Measurements from ENCODE around the gene TRIP4. TPM values are rescaled to one million over a fixed set of nuclear protein-coding genes. Genes with fewer than 3 reads are reported as not detected.

TRIP4 gene
- total and polyA plus RNA-seq, 2 of the 8 experiments (the other 6 are each of a cell fraction or from before 2014, with no cell fraction given): 6.2 to 18.9 TPM

DNA sequence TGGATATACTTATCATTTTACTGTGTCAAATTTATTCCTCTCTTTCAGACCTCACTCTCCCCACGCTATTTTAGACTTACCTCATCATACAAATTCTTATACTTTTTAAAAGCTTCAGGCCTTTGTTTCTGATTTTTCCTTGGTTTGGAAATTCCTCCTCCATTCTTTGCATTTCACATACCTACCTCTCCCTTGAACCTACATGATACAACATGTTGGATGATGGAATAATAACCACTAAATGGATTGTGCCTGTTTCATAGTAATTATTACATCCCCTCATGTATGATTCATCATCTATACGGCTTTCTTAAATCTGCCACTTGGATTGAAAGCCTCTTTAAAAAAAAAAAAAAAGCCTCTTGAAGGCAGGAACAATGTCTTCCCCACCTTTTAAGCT, 24.6 kb downstream of the TRIP4 start (continued):
- TF ChIP-seq, protein P1, sequence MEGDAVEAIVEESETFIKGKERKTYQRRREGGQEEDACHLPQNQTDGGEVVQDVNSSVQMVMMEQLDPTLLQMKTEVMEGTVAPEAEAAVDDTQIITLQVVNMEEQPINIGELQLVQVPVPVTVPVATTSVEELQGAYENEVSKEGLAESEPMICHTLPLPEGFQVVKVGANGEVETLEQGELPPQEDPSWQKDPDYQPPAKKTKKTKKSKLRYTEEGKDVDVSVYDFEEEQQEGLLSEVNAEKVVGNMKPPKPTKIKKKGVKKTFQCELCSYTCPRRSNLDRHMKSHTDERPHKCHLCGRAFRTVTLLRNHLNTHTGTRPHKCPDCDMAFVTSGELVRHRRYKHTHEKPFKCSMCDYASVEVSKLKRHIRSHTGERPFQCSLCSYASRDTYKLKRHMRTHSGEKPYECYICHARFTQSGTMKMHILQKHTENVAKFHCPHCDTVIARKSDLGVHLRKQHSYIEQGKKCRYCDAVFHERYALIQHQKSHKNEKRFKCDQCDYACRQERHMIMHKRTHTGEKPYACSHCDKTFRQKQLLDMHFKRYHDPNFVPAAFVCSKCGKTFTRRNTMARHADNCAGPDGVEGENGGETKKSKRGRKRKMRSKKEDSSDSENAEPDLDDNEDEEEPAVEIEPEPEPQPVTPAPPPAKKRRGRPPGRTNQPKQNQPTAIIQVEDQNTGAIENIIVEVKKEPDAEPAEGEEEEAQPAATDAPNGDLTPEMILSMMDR (IDR thresholded peaks at IDR 0.05; ENCODE audit: control extremely low read depth in 1 of 3, insufficient read depth in 1 of 3, low read depth in 1 of 3, low read length in 3 of 3): no peak
- TF ChIP-seq RNF2 (IDR thresholded peaks at IDR 0.05; ENCODE audit: borderline replicate concordance, low read depth, low read length, missing control alignments, poor library complexity, severe bottlenecking) (no peak), JUN (IDR thresholded peaks at IDR 0.05; ENCODE audit: low read depth, low read length) (no peak)
